ENCODE results near the gene PRXL2B.

DNA sequence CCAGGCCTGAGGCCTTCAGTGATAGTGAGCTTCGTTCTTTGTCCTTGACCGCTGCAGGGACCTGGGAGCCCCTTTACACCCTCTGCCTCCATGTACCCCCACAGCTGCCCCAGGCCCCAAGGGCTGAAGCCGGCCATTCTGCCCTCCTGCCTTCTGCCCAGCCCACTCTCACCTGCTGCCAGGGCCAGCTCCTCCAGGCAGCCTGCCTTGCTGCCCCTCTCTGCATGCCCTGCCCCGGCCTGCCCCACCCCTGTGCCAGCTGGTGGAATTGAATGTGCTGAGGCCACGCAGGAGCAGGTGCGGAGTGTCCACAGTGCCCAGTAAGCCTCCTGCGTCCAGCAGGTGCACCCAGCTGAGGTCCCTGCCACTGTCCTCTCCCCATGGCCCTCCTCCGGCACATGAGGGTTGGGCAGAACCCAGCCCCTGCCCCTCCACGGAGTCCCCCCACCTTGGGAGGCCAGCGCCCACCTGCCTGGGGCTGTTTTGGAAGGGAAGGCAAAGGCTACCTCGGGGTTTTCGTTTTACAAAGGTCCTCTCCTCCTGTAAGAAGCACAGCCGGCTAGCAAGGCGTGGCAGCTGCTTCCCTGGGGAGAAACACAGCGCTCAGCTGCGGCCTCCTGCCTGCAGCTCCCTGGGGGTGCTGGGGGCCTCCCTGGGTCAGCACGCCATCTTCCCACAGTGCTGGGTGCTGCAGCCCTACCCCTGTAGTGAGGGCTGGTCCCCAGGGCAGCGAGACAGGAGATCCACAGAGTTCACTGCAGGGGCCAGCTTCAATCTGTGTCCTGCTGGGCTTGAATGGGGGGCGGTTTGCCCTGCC, 25.3 kb downstream of the PRXL2B start:
- TF ChIP-seq POLR2A (IDR thresholded peaks at IDR 0.05): no peak
- TF ChIP-seq, protein P1, sequence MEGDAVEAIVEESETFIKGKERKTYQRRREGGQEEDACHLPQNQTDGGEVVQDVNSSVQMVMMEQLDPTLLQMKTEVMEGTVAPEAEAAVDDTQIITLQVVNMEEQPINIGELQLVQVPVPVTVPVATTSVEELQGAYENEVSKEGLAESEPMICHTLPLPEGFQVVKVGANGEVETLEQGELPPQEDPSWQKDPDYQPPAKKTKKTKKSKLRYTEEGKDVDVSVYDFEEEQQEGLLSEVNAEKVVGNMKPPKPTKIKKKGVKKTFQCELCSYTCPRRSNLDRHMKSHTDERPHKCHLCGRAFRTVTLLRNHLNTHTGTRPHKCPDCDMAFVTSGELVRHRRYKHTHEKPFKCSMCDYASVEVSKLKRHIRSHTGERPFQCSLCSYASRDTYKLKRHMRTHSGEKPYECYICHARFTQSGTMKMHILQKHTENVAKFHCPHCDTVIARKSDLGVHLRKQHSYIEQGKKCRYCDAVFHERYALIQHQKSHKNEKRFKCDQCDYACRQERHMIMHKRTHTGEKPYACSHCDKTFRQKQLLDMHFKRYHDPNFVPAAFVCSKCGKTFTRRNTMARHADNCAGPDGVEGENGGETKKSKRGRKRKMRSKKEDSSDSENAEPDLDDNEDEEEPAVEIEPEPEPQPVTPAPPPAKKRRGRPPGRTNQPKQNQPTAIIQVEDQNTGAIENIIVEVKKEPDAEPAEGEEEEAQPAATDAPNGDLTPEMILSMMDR (IDR thresholded peaks at IDR 0.05): no peak
- no peak for TF ChIP-seq POLR2AphosphoS5 (IDR thresholded peaks at IDR 0.05)
- no peak for TF ChIP-seq EP300 (IDR thresholded peaks at IDR 0.05; ENCODE audit: low read depth)

Measured in transverse colon (tissue), 4 donors.